Esophagus muscularis mucosa (tissue), 3 donors: Measurements from ENCODE around the gene ZNF627.

ENCODE experiments used
- POLR2A ChIP-seq: fragments of 450-650 bp; IDR thresholded peaks from one replicate; pipeline ENCODE4 v1.6.1; 2017; ENCODE audit warnings: antibody characterized with exemption, moderate library complexity, mild to moderate bottlenecking, low read depth
- POLR2AphosphoS5 ChIP-seq, 2 donors: sonication (generic); formaldehyde crosslinking; IDR thresholded peaks; one replicate each; pipeline ENCODE4 v1.6.1; 2017; ENCODE audit warnings: antibody characterized with exemption in 2 of 2
- TF ChIP-seq, protein P1 (sequence below), 3 experiments: fragments of 200-600 bp in 2 of 3; fragments of 450-650 bp in 1 of 3; sonication (generic) in 2 of 3; IDR thresholded peaks; one replicate each; pipeline ENCODE4 v1.5.1; 2017 to 2019; ENCODE audit warnings: antibody characterized with exemption in 3 of 3, mild to moderate bottlenecking in 2 of 3, moderate library complexity in 1 of 3

DNA sequence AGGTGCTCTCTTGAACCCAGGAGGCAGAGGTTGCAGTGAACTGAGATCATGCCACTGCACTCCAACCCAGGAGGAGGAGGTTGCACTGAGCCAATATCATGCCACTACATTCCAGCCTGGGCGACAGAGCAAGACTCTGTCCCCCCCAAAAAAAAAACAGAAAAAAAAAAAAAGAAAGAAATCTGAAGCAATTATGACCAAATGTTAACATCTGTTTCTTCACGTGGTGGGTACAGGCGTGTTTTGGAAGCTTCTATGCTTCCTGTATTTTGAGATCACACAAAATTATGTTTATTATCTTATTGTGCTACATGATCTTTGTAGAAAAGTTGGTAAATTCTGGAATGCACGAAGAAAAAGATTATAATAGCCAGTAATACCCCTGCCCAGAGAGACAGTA lies 17.2 kb upstream of the ZNF627 start:
- TF ChIP-seq, protein P1, sequence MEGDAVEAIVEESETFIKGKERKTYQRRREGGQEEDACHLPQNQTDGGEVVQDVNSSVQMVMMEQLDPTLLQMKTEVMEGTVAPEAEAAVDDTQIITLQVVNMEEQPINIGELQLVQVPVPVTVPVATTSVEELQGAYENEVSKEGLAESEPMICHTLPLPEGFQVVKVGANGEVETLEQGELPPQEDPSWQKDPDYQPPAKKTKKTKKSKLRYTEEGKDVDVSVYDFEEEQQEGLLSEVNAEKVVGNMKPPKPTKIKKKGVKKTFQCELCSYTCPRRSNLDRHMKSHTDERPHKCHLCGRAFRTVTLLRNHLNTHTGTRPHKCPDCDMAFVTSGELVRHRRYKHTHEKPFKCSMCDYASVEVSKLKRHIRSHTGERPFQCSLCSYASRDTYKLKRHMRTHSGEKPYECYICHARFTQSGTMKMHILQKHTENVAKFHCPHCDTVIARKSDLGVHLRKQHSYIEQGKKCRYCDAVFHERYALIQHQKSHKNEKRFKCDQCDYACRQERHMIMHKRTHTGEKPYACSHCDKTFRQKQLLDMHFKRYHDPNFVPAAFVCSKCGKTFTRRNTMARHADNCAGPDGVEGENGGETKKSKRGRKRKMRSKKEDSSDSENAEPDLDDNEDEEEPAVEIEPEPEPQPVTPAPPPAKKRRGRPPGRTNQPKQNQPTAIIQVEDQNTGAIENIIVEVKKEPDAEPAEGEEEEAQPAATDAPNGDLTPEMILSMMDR (IDR thresholded peaks at IDR 0.05): no peak
- no peak for TF ChIP-seq POLR2AphosphoS5 (IDR thresholded peaks at IDR 0.05)
- no peak for TF ChIP-seq POLR2A
